PC-3 (cell line): ENCODE data around the gene AUTS2.

Source experiments
- CTCF ChIP-seq: fragments of 300-600 bp; sonication (generic); conservative IDR thresholded peaks from 2 replicates; pipeline ENCODE4 v1.5.1; 2017; ENCODE audit warnings: antibody characterized with exemption, low read depth, mild to moderate bottlenecking, low read length
- EZH2 ChIP-seq: fragments of 300-600 bp; sonication (generic); IDR thresholded peaks from one replicate; pipeline ENCODE4 v1.6.1; 2017; ENCODE audit warnings: antibody characterized with exemption, mild to moderate bottlenecking, low read length; ENCODE audit not compliant: unreplicated experiment
- EZH2phosphoT487 ChIP-seq: fragments of 300-600 bp; sonication (generic); IDR thresholded peaks from 2 replicates; pipeline ENCODE4 v1.6.1; 2018; ENCODE audit warnings: mild to moderate bottlenecking, antibody characterized with exemption, low read length, borderline replicate concordance

GRCh38 chr7:70472601-70473237 lies 874.4 kb downstream of the AUTS2 start:
- TF ChIP-seq CTCF (no peak), EZH2 (no peak), EZH2phosphoT487 (no peak)
